Left lung (tissue), 10 donors: ENCODE data around the gene HOXC12. TPM values are rescaled to one million over a fixed set of nuclear protein-coding genes. Genes with fewer than 3 reads are reported as not detected.

Experiments
- ATAC-seq: fragments of 200-7000 bp; cut with Tn5 transposase; one replicate; pipeline ENCODE4 v1.9.1; 2020; ENCODE audit warnings: moderate library complexity
- DNase-seq, 4 donors: peaks; one replicate each; pipeline ENCODE4 v3.0.0-alpha.2; 2013 to 2020
- H3K27ac ChIP-seq, 2 donors: fragments of 200-600 bp; sonication (generic) in 1 of 2; one replicate each; pipeline versions ENCODE4 v1.5.0 to v1.8.0; 2020 to 2021
- H3K27me3 ChIP-seq, 2 donors: fragments of 200-600 bp; sonication (generic) in 1 of 2; one replicate each; pipeline versions ENCODE4 v1.5.0 to v1.8.0; 2020 to 2021
- H3K36me3 ChIP-seq, 2 donors: fragments of 200-600 bp; sonication (generic) in 1 of 2; one replicate each; pipeline versions ENCODE4 v1.5.0 to v1.8.0; 2020 to 2021
- H3K4me1 ChIP-seq, 2 donors: fragments of 200-600 bp; one replicate each; pipeline ENCODE4 v1.8.0; 2021
- H3K4me3 ChIP-seq, 2 donors: fragments of 200-600 bp; sonication (generic) in 1 of 2; one replicate each; pipeline versions ENCODE4 v1.5.0 to v1.8.0; 2020 to 2021; ENCODE audit warnings: mild to moderate bottlenecking in 1 of 2
- H3K9me3 ChIP-seq, 2 donors: fragments of 200-600 bp; sonication (generic) in 1 of 2; one replicate each; pipeline versions ENCODE4 v1.5.0 to v1.8.0; 2020 to 2021
- intact Hi-C, 2 donors: fragments of 100-400 bp; cut with DNase I; formaldehyde crosslinking; loops; one replicate each; pipeline versions ENCODE4 v1.11.2 to v1.14.2; 2022
- polyA plus RNA-seq, 6 donors: library from polyadenylated mRNA; unstranded; fragments of 120-200 nt; gene quantifications; one replicate each; pipeline ENCODE4 v1.2.1, GENCODE V29; 2013; ENCODE audit not compliant: insufficient read length in 6 of 6
- total RNA-seq, 2 donors: library from RNA; stranded (reverse); fragmentation: NEBNext Ultra II Directional; extraction: Animal tissue kit (Norgen Biotek cat#: 25700); gene quantifications; one replicate each; pipeline ENCODE4 v1.2.1, GENCODE V29; 2021
- TF ChIP-seq, protein P1 (sequence below), 2 donors: fragments of 200-600 bp; sonication (generic) in 1 of 2; IDR thresholded peaks; one replicate each; pipeline versions ENCODE4 v1.5.0 to v1.8.0; 2021; ENCODE audit warnings: antibody characterized with exemption in 2 of 2
- donor health status: DM: no; HTN: yes; CAD: no.
- donor health status: DM: no; HTN: no; CAD: no.

Gene HOXC12
- total and polyA plus RNA-seq, 8 donors, result not detected

DNA sequence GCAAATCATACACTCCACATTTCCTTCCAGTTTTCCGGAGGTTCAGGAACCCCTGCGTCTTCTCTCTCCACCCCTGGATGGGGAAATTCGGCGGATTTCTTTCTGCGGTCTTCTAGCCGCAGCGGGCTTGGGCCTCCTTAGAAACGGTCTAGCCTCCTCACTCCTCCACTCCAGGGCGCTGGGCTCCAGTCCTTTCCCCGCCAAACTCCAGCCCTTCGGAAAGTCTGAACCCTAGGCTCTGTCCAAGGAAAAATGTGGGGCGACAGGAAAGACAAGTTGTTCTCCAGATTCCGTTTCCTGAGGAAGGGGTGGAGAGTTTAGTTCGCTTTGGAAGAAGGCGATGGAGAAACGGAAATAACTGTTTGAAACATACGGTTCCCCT is 28.9 kb downstream of the HOXC12 start:
- H3K36me3 ChIP-seq, result no peaks in the 10 kb centered on the region
- H3K9me3 ChIP-seq, result no peaks in the 10 kb centered on the region
- H3K27ac ChIP-seq, result no peak overlapping the region
- peaks cover 3 to 14% of the 10 kb centered on the region in 2 donors for H3K4me1 ChIP-seq
- DNase-seq (no peak), ATAC-seq (no peak)
- intact Hi-C loops, result no loop called here
- peaks cover 93 to 100% of the 10 kb centered on the region in 2 donors for H3K27me3 ChIP-seq
- TF ChIP-seq, protein P1, sequence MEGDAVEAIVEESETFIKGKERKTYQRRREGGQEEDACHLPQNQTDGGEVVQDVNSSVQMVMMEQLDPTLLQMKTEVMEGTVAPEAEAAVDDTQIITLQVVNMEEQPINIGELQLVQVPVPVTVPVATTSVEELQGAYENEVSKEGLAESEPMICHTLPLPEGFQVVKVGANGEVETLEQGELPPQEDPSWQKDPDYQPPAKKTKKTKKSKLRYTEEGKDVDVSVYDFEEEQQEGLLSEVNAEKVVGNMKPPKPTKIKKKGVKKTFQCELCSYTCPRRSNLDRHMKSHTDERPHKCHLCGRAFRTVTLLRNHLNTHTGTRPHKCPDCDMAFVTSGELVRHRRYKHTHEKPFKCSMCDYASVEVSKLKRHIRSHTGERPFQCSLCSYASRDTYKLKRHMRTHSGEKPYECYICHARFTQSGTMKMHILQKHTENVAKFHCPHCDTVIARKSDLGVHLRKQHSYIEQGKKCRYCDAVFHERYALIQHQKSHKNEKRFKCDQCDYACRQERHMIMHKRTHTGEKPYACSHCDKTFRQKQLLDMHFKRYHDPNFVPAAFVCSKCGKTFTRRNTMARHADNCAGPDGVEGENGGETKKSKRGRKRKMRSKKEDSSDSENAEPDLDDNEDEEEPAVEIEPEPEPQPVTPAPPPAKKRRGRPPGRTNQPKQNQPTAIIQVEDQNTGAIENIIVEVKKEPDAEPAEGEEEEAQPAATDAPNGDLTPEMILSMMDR (IDR thresholded peaks at IDR 0.05), result no peak
- no peak overlapping the region for H3K4me3 ChIP-seq

DNA sequence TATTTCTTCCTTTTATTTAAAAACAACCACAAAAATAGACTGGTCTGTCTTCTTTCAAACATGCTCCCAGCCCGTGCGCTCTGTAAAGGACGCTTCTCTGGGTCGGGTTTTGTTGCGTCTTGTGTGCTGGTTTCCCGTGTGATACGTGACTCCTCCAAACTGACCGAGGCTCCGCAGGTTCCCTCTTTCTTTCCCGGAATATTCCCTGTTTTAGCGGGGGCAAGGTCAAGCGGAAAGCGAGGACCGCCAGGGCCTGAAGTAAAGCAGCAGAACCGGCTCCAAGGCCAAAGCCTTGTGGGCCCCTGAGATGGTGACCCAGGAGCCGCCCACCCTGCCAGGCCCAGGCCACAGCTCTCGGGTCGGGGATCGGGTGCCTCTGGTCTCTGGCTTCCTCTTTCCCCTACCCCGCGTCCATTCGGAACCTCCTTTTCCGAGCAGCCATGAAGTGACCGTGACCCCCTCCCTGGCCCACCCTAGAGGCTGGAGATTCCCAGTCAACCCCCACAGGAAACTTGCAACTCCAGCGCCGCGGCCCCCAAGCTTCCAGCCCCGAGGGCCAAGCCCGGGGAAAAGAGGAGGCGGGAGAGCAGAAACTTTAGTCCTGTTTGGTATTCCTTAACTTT is 29.4 kb downstream of the HOXC12 start:
- TF ChIP-seq, protein P1 (IDR thresholded peaks at IDR 0.05), result no peak
- intact Hi-C loops, result no loop called here

GRCh38 chr12:53984901-53985691 is 30.4 kb downstream of the HOXC12 start, which contains the start of gene HOXC10:
TSS of gene HOXC10 (plus strand) at chr12:53985146. CDS start at chr12:53985260, 114 bp downstream.
- ATAC-seq (peak; percentile 56), DNase-seq (peak in 2 of 4 donors; percentile 58 to 89)
- no peaks in the 10 kb centered on the region for H3K36me3 ChIP-seq
- H3K4me3 ChIP-seq, result no peak within 1 kb of the TSS
- H3K9me3 ChIP-seq, result no peaks in the 10 kb centered on the region
- TF ChIP-seq, protein P1 (IDR thresholded peaks at IDR 0.05), result no peak
- H3K27me3 ChIP-seq, result peaks cover 95 to 100% of the 10 kb centered on the region in 2 donors
- H3K27ac ChIP-seq, result no peak within 1 kb of the TSS
- H3K4me1 ChIP-seq, result peaks cover 3 to 20% of the 10 kb centered on the region in 2 donors
- intact Hi-C loops, result no loop called here

More for the DNA sequence above, 29.4 kb downstream of the HOXC12 start:
- Histone ChIP-seq H3K9me3 (no peaks in the 10 kb centered on the region), H3K36me3 (no peaks in the 10 kb centered on the region), H3K4me1 (peaks cover 3 to 16% of the 10 kb centered on the region in 2 donors), H3K4me3 (no peak overlapping the region), H3K27me3 (peaks cover 93 to 100% of the 10 kb centered on the region in 2 donors), H3K27ac (no peak overlapping the region)
- DNase-seq, result no peak
- no peak for ATAC-seq

DNA sequence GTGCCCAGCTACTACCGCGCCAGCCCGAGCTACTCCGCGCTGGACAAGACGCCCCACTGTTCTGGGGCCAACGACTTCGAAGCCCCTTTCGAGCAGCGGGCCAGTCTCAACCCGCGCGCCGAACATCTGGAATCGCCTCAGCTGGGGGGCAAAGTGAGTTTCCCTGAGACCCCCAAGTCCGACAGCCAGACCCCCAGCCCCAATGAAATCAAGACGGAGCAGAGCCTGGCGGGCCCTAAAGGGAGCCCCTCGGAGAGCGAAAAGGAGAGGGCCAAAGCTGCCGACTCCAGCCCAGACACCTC is 30.9 kb downstream of the HOXC12 start:
- intact Hi-C loops, result no loop called here
- no peak overlapping the region for H3K27ac ChIP-seq
- no peak overlapping the region for H3K4me3 ChIP-seq
- DNase-seq, result no peak
- TF ChIP-seq, protein P1 (IDR thresholded peaks at IDR 0.05), result no peak
- peaks cover 3 to 20% of the 10 kb centered on the region in 2 donors for H3K4me1 ChIP-seq
- ATAC-seq, result no peak
- H3K27me3 ChIP-seq, result peaks cover 95 to 100% of the 10 kb centered on the region in 2 donors
- H3K9me3 ChIP-seq, result no peaks in the 10 kb centered on the region
- no peaks in the 10 kb centered on the region for H3K36me3 ChIP-seq

GRCh38 chr12:53985994-53986685 is 31.4 kb downstream of the HOXC12 start:
- Histone ChIP-seq H3K4me3 (no peak overlapping the region), H3K4me1 (peaks cover 3 to 20% of the 10 kb centered on the region in 2 donors), H3K27ac (no peak overlapping the region), H3K27me3 (peaks cover 95 to 100% of the 10 kb centered on the region in 2 donors), H3K9me3 (no peaks in the 10 kb centered on the region), H3K36me3 (no peaks in the 10 kb centered on the region)
- DNase-seq, result no peak
- no peak for ATAC-seq
- TF ChIP-seq, protein P1 (IDR thresholded peaks at IDR 0.05), result no peak
- intact Hi-C loops, result no loop called here
